SK-N-MC (cell line): ENCODE data around the gene CTNNA3.

Experiments
- EZH2 ChIP-seq: fragments of 200-600 bp; sonication (generic); IDR thresholded peaks from one replicate; pipeline ENCODE4 v1.6.1; 2017; ENCODE audit warnings: antibody characterized with exemption
- POLR2AphosphoS5 ChIP-seq: IDR thresholded peaks from 2 replicates; pipeline ENCODE4 v1.6.1; 2012; ENCODE audit warnings: mild to moderate bottlenecking, low read depth, low read length, borderline replicate concordance

DNA sequence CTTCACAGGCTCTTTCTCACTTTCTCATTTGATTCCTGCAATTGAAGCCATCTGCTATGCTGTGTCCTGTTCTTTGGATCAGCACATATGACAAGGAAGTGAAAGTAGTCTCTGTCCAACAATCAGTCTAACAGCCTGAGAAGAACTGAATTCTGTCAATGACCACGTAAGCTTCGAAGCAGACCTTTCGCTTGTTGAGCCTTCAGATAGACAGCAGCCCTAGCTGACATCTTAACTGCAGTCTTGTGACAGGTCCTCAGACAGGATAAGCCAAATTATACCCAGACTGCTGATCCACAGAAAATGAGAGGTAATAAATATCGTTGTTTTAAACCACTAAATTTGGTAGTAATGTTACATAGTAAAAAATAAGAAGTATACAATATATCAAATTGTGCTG, 1461.1 kb downstream of the CTNNA3 start:
- TF ChIP-seq POLR2AphosphoS5 (no peak), EZH2 (no peak)
